Tibial nerve (tissue), 4 donors: ENCODE data around the gene ADAT1. TPM values are rescaled to one million over a fixed set of nuclear protein-coding genes. Genes with fewer than 3 reads are reported as not detected.
"Not testable (repeated sequence)": the region's sequence is repeated elsewhere in the genome, so short reads cannot be mapped to it uniquely, and the experiment has no call there.

Experiments used
- DNase-seq, 2 donors: peaks; one replicate each; pipeline ENCODE4 v3.0.0-alpha.2; 2019; ENCODE audit warnings: low spot score in 2 of 2
- H3K27ac ChIP-seq, 4 donors: fragments of 200-600 bp; sonication (generic) in 3 of 4; one replicate each; pipeline ENCODE4 v1.5.1; 2017 to 2019; ENCODE audit warnings: mild to moderate bottlenecking in 1 of 4
- H3K27me3 ChIP-seq, 2 donors: fragments of 200-600 bp; sonication (generic) in 1 of 2; one replicate each; pipeline versions ENCODE4 v1.5.1 to v1.6.0; 2017 to 2019
- H3K36me3 ChIP-seq, 3 donors: fragments of 200-600 bp; sonication (generic); one replicate each; pipeline ENCODE4 v1.5.1; 2018 to 2019
- H3K4me1 ChIP-seq, 4 donors: fragments of 200-600 bp; sonication (generic) in 3 of 4; one replicate each; pipeline ENCODE4 v1.5.1; 2017 to 2019
- H3K4me3 ChIP-seq, 4 donors: fragments of 200-600 bp; sonication (generic) in 3 of 4; one replicate each; pipeline ENCODE4 v1.5.1; 2017 to 2019; ENCODE audit warnings: mild to moderate bottlenecking in 1 of 4, moderate library complexity in 1 of 4
- H3K9me3 ChIP-seq, 4 donors: fragments of 200-600 bp; sonication (generic) in 3 of 4; one replicate each; pipeline ENCODE4 v1.5.1; 2017 to 2019
- CTCF ChIP-seq, 5 experiments: fragments of 200-600 bp in 3 of 5; fragments of 450-650 bp in 2 of 5; sonication (generic) in 3 of 5; IDR thresholded peaks; one replicate each; pipeline ENCODE4 v1.5.1; 2016 to 2019; ENCODE audit warnings: antibody characterized with exemption in 5 of 5, mild to moderate bottlenecking in 3 of 5, moderate library complexity in 2 of 5
- EP300 ChIP-seq, 2 donors: sonication (generic); formaldehyde crosslinking; IDR thresholded peaks; one replicate each; pipeline ENCODE4 v1.6.1; 2017; ENCODE audit warnings: antibody characterized with exemption in 2 of 2, mild to moderate bottlenecking in 1 of 2
- POLR2A ChIP-seq, 2 donors: fragments of 450-650 bp; IDR thresholded peaks; one replicate each; pipeline ENCODE4 v1.6.1; 2017; ENCODE audit warnings: antibody characterized with exemption in 2 of 2, mild to moderate bottlenecking in 2 of 2, moderate library complexity in 2 of 2
- WGBS, 2 donors: methylation state at CpG; one replicate each; pipeline ENCODE4 v1.1.5; 2018; 5-methylcytosine and 5-hydroxymethylcytosine counted together
- total RNA-seq, 4 donors: library from RNA; depleted of rRNA; stranded (reverse); fragments of >200 nt; gene quantifications; one replicate each; pipeline ENCODE4 v1.1.0, GENCODE V29; 2016

Gene ADAT1
- total RNA-seq, 4 donors from 2014 or later: 31.4 to 75.9 (median 50.7) TPM

DNA sequence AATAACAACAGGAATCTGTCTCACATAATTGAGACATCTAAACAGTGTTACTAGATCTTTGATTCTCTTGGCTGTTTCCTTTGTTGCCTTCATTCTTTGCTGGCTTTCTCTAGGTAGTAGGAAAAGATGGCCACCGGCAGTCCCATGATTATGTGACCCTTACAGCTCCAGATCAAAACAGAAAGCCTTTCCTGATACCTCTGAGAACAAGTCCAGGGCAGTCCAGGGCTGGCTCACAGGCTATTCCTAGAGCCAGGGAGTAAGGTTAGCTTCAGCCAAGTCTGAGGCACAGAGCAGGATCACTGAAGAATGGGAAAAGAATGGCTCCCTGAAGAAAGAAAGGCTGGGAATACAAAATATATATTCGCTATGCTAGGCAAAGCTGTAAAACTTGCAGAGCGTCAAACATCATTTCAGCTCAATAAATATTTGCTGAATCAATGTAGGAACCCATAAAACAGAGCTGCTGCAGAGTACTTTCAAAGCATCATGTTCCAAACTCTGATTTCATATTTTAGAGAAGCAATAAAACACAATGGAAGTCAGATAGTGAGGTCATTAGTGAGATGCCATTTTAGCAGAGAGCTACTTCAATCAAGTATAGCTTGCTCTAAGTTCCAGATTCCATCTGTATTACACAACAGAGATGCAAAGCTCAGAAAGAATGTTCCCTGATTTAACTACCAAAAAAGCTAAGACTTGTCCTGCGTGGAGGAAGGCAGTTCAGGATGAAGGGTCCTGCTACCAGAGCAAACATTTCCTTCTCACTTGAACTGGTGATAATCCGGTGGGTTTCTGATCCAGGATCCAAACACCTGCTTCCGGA is 23.4 kb downstream of the ADAT1 start:
- no peaks in the 10 kb centered on the region for H3K4me1 ChIP-seq
- DNase-seq: no peak
- H3K27ac ChIP-seq: no peak overlapping the region
- no peaks in the 10 kb centered on the region for H3K27me3 ChIP-seq
- WGBS, 2 donors: 75 to 84% methylated on average over 6 of the region's 6 CpGs
- no peaks in the 10 kb centered on the region for H3K9me3 ChIP-seq
- no peak overlapping the region for H3K4me3 ChIP-seq
- TF ChIP-seq POLR2A (IDR thresholded peaks at IDR 0.05) (no peak), CTCF (IDR thresholded peaks at IDR 0.05) (no peak), EP300 (IDR thresholded peaks at IDR 0.05) (no peak)
- H3K36me3 ChIP-seq: peaks cover 2 to 77% (median 21%) of the 10 kb centered on the region in 3 donors

GRCh38 chr16:75593825-75594820 is 29.0 kb downstream of the ADAT1 start:
- TF ChIP-seq EP300 (IDR thresholded peaks at IDR 0.05) (no peak), CTCF (IDR thresholded peaks at IDR 0.05) (no peak), POLR2A (IDR thresholded peaks at IDR 0.05) (no peak)
- no peaks in the 10 kb centered on the region for H3K9me3 ChIP-seq
- H3K4me3 ChIP-seq: no peak overlapping the region
- H3K27me3 ChIP-seq: no peaks in the 10 kb centered on the region
- H3K36me3 ChIP-seq: peaks cover 0 to 34% (median under 1%) of the 10 kb centered on the region in 3 donors
- DNase-seq: no peak
- H3K27ac ChIP-seq: peak overlapping the region in 1 of 4 donors; percentile 13
- peaks cover 0 to 22% (median 6%) of the 10 kb centered on the region in 4 donors for H3K4me1 ChIP-seq
- WGBS, 2 donors: 76% methylated on average over 17 of the region's 17 CpGs

- Histone ChIP-seq H3K9me3 (no peaks in the 10 kb centered on the region), H3K27ac (no peak overlapping the region), H3K27me3 (no peaks in the 10 kb centered on the region), H3K4me1 (peaks cover 0 to 22% (median 6%) of the 10 kb centered on the region in 4 donors), H3K36me3 (peaks cover 0 to 26% (median 0%) of the 10 kb centered on the region in 3 donors), H3K4me3 (no peak overlapping the region)
- WGBS, 2 donors: 77 to 83% methylated on average over 6 of the region's 6 CpGs
- no peak for DNase-seq
- TF ChIP-seq POLR2A (IDR thresholded peaks at IDR 0.05) (no peak), EP300 (IDR thresholded peaks at IDR 0.05) (no peak), CTCF (IDR thresholded peaks at IDR 0.05) (no peak)
Observed at GRCh38 chr16:75593308-75593707, 29.8 kb downstream of the ADAT1 start.

DNA sequence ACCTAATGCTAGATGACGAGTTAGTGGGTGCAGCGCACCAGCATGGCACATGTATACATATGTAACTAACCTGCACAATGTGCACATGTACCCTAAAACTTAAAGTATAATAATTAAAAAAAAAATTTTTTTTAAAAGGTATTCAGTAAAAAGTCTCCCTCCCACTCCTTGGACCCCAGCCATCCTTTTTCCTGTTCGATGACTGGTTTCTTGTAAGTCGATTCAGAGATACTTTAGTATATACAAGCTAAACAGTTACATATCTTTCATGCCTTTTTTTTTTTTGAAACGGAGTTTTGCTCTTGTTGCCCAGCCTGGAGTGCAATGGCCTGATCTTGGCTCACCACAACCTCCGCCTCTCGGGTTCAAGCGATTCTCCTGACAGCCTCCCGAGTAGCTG is 31.2 kb downstream of the ADAT1 start:
- not testable (repeated sequence) for H3K27ac ChIP-seq, DNase-seq, H3K27me3 ChIP-seq, H3K9me3 ChIP-seq, H3K4me3 ChIP-seq
- WGBS, 2 donors: 41 to 44% methylated on average over 9 of the region's 9 CpGs
- peaks cover 0 to 22% (median 6%) of the 10 kb centered on the region in 4 donors for H3K4me1 ChIP-seq
- peaks cover 0 to 12% (median 0%) of the 10 kb centered on the region in 3 donors for H3K36me3 ChIP-seq

GRCh38 chr16:75590920-75591843 is 31.9 kb downstream of the ADAT1 start:
- WGBS, 2 donors: 26 to 32% methylated on average over 8 of the region's 8 CpGs
- no peak overlapping the region for H3K4me3 ChIP-seq
- peak in 1 of 2 donors; percentile 28 for DNase-seq
- no peaks in the 10 kb centered on the region for H3K27me3 ChIP-seq
- H3K36me3 ChIP-seq: peaks cover 0 to 8% (median 0%) of the 10 kb centered on the region in 3 donors
- H3K4me1 ChIP-seq: peaks cover 0 to 22% (median 6%) of the 10 kb centered on the region in 4 donors
- TF ChIP-seq EP300 (IDR thresholded peaks at IDR 0.05): no peak
- no peak for TF ChIP-seq CTCF (IDR thresholded peaks at IDR 0.05)
- TF ChIP-seq POLR2A (IDR thresholded peaks at IDR 0.05): no peak
- no peaks in the 10 kb centered on the region for H3K9me3 ChIP-seq
- peak overlapping the region in 2 of 4 donors; percentile 63 to 80 for H3K27ac ChIP-seq
